ENCODE data around the gene CKLF.

DNA sequence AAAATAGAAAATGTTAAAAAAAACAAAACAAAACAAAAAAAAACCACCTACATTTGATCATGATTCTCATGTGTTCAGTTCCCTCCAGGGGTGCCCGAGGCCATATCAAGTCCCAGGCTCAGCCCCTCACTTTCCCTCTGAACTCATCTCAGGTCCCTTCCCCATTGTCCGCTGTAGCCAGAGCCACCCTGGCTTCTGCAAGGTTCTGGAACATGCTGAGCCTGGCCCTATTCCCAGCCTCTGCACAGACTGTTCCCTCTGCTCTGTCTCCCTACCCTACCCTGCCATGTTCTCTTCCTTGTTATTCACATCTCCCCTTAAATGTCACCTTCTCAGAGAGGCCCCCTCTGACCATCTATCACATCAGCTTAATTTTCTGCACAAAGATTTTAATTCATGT is 49.3 kb upstream of the CKLF start:
- TF ChIP-seq POLR2A (IDR thresholded peaks at IDR 0.05) = no peak
- TF ChIP-seq EP300 (IDR thresholded peaks at IDR 0.05) = no peak
- no peak for TF ChIP-seq POLR2AphosphoS5 (IDR thresholded peaks at IDR 0.05)
- TF ChIP-seq, protein P1, sequence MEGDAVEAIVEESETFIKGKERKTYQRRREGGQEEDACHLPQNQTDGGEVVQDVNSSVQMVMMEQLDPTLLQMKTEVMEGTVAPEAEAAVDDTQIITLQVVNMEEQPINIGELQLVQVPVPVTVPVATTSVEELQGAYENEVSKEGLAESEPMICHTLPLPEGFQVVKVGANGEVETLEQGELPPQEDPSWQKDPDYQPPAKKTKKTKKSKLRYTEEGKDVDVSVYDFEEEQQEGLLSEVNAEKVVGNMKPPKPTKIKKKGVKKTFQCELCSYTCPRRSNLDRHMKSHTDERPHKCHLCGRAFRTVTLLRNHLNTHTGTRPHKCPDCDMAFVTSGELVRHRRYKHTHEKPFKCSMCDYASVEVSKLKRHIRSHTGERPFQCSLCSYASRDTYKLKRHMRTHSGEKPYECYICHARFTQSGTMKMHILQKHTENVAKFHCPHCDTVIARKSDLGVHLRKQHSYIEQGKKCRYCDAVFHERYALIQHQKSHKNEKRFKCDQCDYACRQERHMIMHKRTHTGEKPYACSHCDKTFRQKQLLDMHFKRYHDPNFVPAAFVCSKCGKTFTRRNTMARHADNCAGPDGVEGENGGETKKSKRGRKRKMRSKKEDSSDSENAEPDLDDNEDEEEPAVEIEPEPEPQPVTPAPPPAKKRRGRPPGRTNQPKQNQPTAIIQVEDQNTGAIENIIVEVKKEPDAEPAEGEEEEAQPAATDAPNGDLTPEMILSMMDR (IDR thresholded peaks at IDR 0.05) = no peak
